Activated naive CD8-positive, alpha-beta T cell treated with anti-CD3 and anti-CD28 coated beads for 36 hours (primary cell): ENCODE results near the gene MXD4. TPM values are rescaled to one million over a fixed set of nuclear protein-coding genes. Genes with fewer than 3 reads are reported as not detected.
A peak's percentile ranks its signal among the peaks of the same experiment; 100 is the strongest.

Source experiments
- DNase-seq: peaks from one replicate; pipeline ENCODE4 v3.0.0; 2021
- H3K27ac Mint-ChIP-seq: one replicate; pipeline ENCODE4 v1.8.0; 2022; ENCODE audit warnings: mild to moderate bottlenecking, moderate library complexity, mixed read lengths
- H3K27me3 Mint-ChIP-seq: one replicate; pipeline ENCODE4 v1.8.0; 2022; ENCODE audit warnings: mild to moderate bottlenecking, mixed read lengths
- H3K36me3 Mint-ChIP-seq: one replicate; pipeline ENCODE4 v1.8.0; 2021; ENCODE audit warnings: mild to moderate bottlenecking, mixed read lengths
- H3K4me1 Mint-ChIP-seq: one replicate; pipeline ENCODE4 v1.8.0; 2021; ENCODE audit warnings: mixed read lengths
- H3K4me3 Mint-ChIP-seq: one replicate; pipeline ENCODE4 v1.8.0; 2022; ENCODE audit warnings: mild to moderate bottlenecking, moderate library complexity, mixed read lengths
- H3K9me3 Mint-ChIP-seq: one replicate; pipeline ENCODE4 v1.8.0; 2022; ENCODE audit warnings: mixed read lengths
- total RNA-seq, 2 experiments: library from RNA; stranded (reverse); gene quantifications; one replicate each; pipeline ENCODE4 v1.2.3, GENCODE V29; 2021

The MXD4 gene
- total RNA-seq, 2 experiments from 2014 or later = 0.78 to 1.2 TPM

GRCh38 chr4:2255501-2256155 is 6.3 kb downstream of the MXD4 start:
- H3K4me3 Mint-ChIP-seq = no peak overlapping the region
- DNase-seq = peak; percentile 0
- no peaks in the 10 kb centered on the region for H3K4me1 Mint-ChIP-seq
- H3K9me3 Mint-ChIP-seq = no peaks in the 10 kb centered on the region
- H3K36me3 Mint-ChIP-seq = no peaks in the 10 kb centered on the region
- no peaks in the 10 kb centered on the region for H3K27me3 Mint-ChIP-seq
- H3K27ac Mint-ChIP-seq = no peak overlapping the region

- Mint-ChIP-seq H3K27ac (no peak overlapping the region), H3K9me3 (no peaks in the 10 kb centered on the region), H3K27me3 (no peaks in the 10 kb centered on the region), H3K4me1 (no peaks in the 10 kb centered on the region), H3K4me3 (no peak overlapping the region), H3K36me3 (no peaks in the 10 kb centered on the region)
- DNase-seq = no peak
Measured at GRCh38 chr4:2254665-2255500, 7.0 kb downstream of the MXD4 start.

- no peaks in the 10 kb centered on the region for H3K36me3 Mint-ChIP-seq
- no peaks in the 10 kb centered on the region for H3K4me1 Mint-ChIP-seq
- no peak overlapping the region for H3K27ac Mint-ChIP-seq
- no peaks in the 10 kb centered on the region for H3K9me3 Mint-ChIP-seq
- no peaks in the 10 kb centered on the region for H3K27me3 Mint-ChIP-seq
- no peak overlapping the region for H3K4me3 Mint-ChIP-seq
- peak; percentile 0 for DNase-seq
Measured at GRCh38 chr4:2253160-2254084, 8.5 kb downstream of the MXD4 start.

GRCh38 chr4:2252530-2253091 is 9.3 kb downstream of the MXD4 start:
- no peaks in the 10 kb centered on the region for H3K9me3 Mint-ChIP-seq
- H3K36me3 Mint-ChIP-seq = no peaks in the 10 kb centered on the region
- no peak overlapping the region for H3K4me3 Mint-ChIP-seq
- H3K4me1 Mint-ChIP-seq = no peaks in the 10 kb centered on the region
- no peaks in the 10 kb centered on the region for H3K27me3 Mint-ChIP-seq
- DNase-seq = peak; percentile 0
- H3K27ac Mint-ChIP-seq = no peak overlapping the region

- Mint-ChIP-seq H3K27ac (no peak overlapping the region), H3K4me1 (no peaks in the 10 kb centered on the region), H3K36me3 (no peaks in the 10 kb centered on the region), H3K9me3 (no peaks in the 10 kb centered on the region), H3K27me3 (no peaks in the 10 kb centered on the region), H3K4me3 (no peak overlapping the region)
- no peak for DNase-seq
Measured at GRCh38 chr4:2251795-2252529, 9.9 kb downstream of the MXD4 start.

- no peaks in the 10 kb centered on the region for H3K4me1 Mint-ChIP-seq
- no peak for DNase-seq
- H3K4me3 Mint-ChIP-seq = no peak overlapping the region
- no peaks in the 10 kb centered on the region for H3K27me3 Mint-ChIP-seq
- H3K27ac Mint-ChIP-seq = no peak overlapping the region
- no peaks in the 10 kb centered on the region for H3K9me3 Mint-ChIP-seq
- no peaks in the 10 kb centered on the region for H3K36me3 Mint-ChIP-seq
Measured at GRCh38 chr4:2251073-2251794, 10.7 kb downstream of the MXD4 start.

GRCh38 chr4:2250357-2251072 is 11.4 kb downstream of the MXD4 start:
- H3K36me3 Mint-ChIP-seq = no peaks in the 10 kb centered on the region
- no peaks in the 10 kb centered on the region for H3K27me3 Mint-ChIP-seq
- H3K4me1 Mint-ChIP-seq = peaks cover 3% of the 10 kb centered on the region
- DNase-seq = peak; percentile 0
- H3K4me3 Mint-ChIP-seq = no peak overlapping the region
- H3K9me3 Mint-ChIP-seq = no peaks in the 10 kb centered on the region
- no peak overlapping the region for H3K27ac Mint-ChIP-seq

GRCh38 chr4:2249526-2250356 is 12.2 kb downstream of the MXD4 start:
- Mint-ChIP-seq H3K4me3 (no peak overlapping the region), H3K27ac (no peak overlapping the region), H3K9me3 (no peaks in the 10 kb centered on the region), H3K4me1 (peaks cover 10% of the 10 kb centered on the region), H3K27me3 (no peaks in the 10 kb centered on the region), H3K36me3 (no peaks in the 10 kb centered on the region)
- no peak for DNase-seq

- Mint-ChIP-seq H3K4me1 (peaks cover 13% of the 10 kb centered on the region), H3K27me3 (no peaks in the 10 kb centered on the region), H3K9me3 (no peaks in the 10 kb centered on the region), H3K4me3 (no peak overlapping the region), H3K36me3 (no peaks in the 10 kb centered on the region), H3K27ac (no peak overlapping the region)
- DNase-seq = no peak
Measured at GRCh38 chr4:2248821-2249261, 13.1 kb downstream of the MXD4 start.

- Mint-ChIP-seq H3K4me1 (peaks cover 17% of the 10 kb centered on the region), H3K27me3 (no peaks in the 10 kb centered on the region), H3K9me3 (no peaks in the 10 kb centered on the region), H3K36me3 (no peaks in the 10 kb centered on the region), H3K27ac (no peak overlapping the region), H3K4me3 (no peak overlapping the region)
- DNase-seq = no peak
Measured at GRCh38 chr4:2248044-2248780, 13.7 kb downstream of the MXD4 start.

GRCh38 chr4:2247128-2248043 is 14.5 kb downstream of the MXD4 start:
- no peaks in the 10 kb centered on the region for H3K27me3 Mint-ChIP-seq
- no peaks in the 10 kb centered on the region for H3K36me3 Mint-ChIP-seq
- no peak overlapping the region for H3K4me3 Mint-ChIP-seq
- no peaks in the 10 kb centered on the region for H3K9me3 Mint-ChIP-seq
- peaks cover 18% of the 10 kb centered on the region for H3K4me1 Mint-ChIP-seq
- H3K27ac Mint-ChIP-seq = no peak overlapping the region
- DNase-seq = no peak
